Transverse colon (tissue), 4 donors: ENCODE measurements around the gene NEDD1. TPM values are rescaled to one million over a fixed set of nuclear protein-coding genes. Genes with fewer than 3 reads are reported as not detected.

Experiments used
- DNase-seq: peaks from one replicate; pipeline ENCODE4 v3.0.0-alpha.2; 2019
- H3K27ac ChIP-seq, 4 donors: fragments of 200-600 bp; sonication (generic); 2 replicates each; pipeline ENCODE4 v1.5.1; 2016 to 2018; ENCODE audit warnings: inconsistent platforms in 4 of 4
- H3K27me3 ChIP-seq: fragments of 200-600 bp; sonication (generic); 2 replicates; pipeline ENCODE4 v1.5.1; 2017; ENCODE audit warnings: inconsistent platforms
- H3K36me3 ChIP-seq, 4 donors: fragments of 200-600 bp; sonication (generic); 2 replicates each; pipeline ENCODE4 v1.5.1; 2017 to 2019; ENCODE audit warnings: inconsistent platforms in 4 of 4
- H3K4me1 ChIP-seq, 4 donors: fragments of 200-600 bp; sonication (generic); 2 replicates each; pipeline ENCODE4 v1.5.1; 2017 to 2020; ENCODE audit warnings: inconsistent platforms in 4 of 4
- H3K4me3 ChIP-seq, 4 donors: fragments of 200-600 bp; sonication (generic); 1 replicate in 1 of 4; 2 replicates in 3 of 4; pipeline versions ENCODE4 v1.5.1 to v1.6.1; 2017 to 2019; ENCODE audit warnings: inconsistent platforms in 4 of 4
- H3K9me3 ChIP-seq, 2 donors: fragments of 200-600 bp; sonication (generic); 2 replicates each; pipeline ENCODE4 v1.5.1; 2017 to 2019; ENCODE audit warnings: inconsistent platforms in 2 of 2
- CTCF ChIP-seq, 5 experiments: fragments of 200-600 bp in 3 of 5; fragments of 450-650 bp in 2 of 5; sonication (generic) in 3 of 5; IDR thresholded peaks; 1 replicate in 2 of 5; 2 replicates in 3 of 5; pipeline ENCODE4 v1.5.1; 2016 to 2017; ENCODE audit warnings: antibody characterized with exemption in 5 of 5, inconsistent platforms in 3 of 5, mild to moderate bottlenecking in 2 of 5, moderate library complexity in 1 of 5
- EP300 ChIP-seq: sonication (generic); formaldehyde crosslinking; IDR thresholded peaks from one replicate; pipeline ENCODE4 v1.6.1; 2017; ENCODE audit warnings: antibody characterized with exemption, low read depth
- POLR2A ChIP-seq: fragments of 450-650 bp; IDR thresholded peaks from one replicate; pipeline ENCODE4 v1.6.1; 2016; ENCODE audit warnings: antibody characterized with exemption, mild to moderate bottlenecking, moderate library complexity
- POLR2AphosphoS5 ChIP-seq, 3 donors: sonication (generic); formaldehyde crosslinking; IDR thresholded peaks; one replicate each; pipeline ENCODE4 v1.6.1; 2016; ENCODE audit warnings: antibody characterized with exemption in 3 of 3
- WGBS, 2 donors: methylation state at CpG; one replicate each; pipeline ENCODE4 v1.1.5; 2018; ENCODE audit warnings: low coverage in 1 of 2; 5-methylcytosine and 5-hydroxymethylcytosine counted together
- in situ Hi-C, 4 donors: fragments of 200-750 bp; cut with MboI; loops; one replicate each; pipeline versions ENCODE4 v1.15.0 to v1.15.1; 2017; ENCODE audit warnings: low sequenced_read_pairs in 3 of 4, low pct_ligation_motif_present in 1 of 4, low pct_unique_long_range_greater_than_20kb in 1 of 4
- intact Hi-C: fragments of 100-400 bp; cut with DNase I; formaldehyde crosslinking; loops from one replicate; pipeline ENCODE4 v1.15.1; 2023; ENCODE audit warnings: low total_unique reads
- total RNA-seq, 4 donors: library from RNA; depleted of rRNA; stranded (reverse); fragments of >200 nt; gene quantifications; one replicate each; pipeline ENCODE4 v1.1.0, GENCODE V29; 2016

NEDD1 gene
- total RNA-seq, 4 donors from 2014 or later, result 5.6 to 16.7 (median 8.5) TPM

- intact Hi-C loops, result no loop called here
Measured at GRCh38 chr12:96979532-96979931, 72.5 kb downstream of the NEDD1 start.

GRCh38 chr12:96980991-96981414 lies 73.9 kb downstream of the NEDD1 start:
- Histone ChIP-seq H3K27me3 (peaks cover 18% of the 10 kb centered on the region), H3K36me3 (no peaks in the 10 kb centered on the region), H3K9me3 (no peaks in the 10 kb centered on the region), H3K27ac (no peak overlapping the region), H3K4me1 (peaks cover 0 to 6% (median 5%) of the 10 kb centered on the region in 4 donors), H3K4me3 (no peak overlapping the region)
- 31 to 35% methylated on average over 6 of the region's 6 CpGs for WGBS, 2 donors
- in situ Hi-C loops (loop anchor here (25.0 kb wide), 3 partner anchors 331 to 1406 kb away; no protein-coding TSS in a partner anchor), intact Hi-C loops (loop anchor here (10.0 kb wide), 1 partner anchor 406 kb away; no protein-coding TSS in a partner anchor)
- DNase-seq, result no peak
- no peak for TF ChIP-seq EP300
- TF ChIP-seq POLR2A, result no peak
- no peak for TF ChIP-seq POLR2AphosphoS5 (IDR thresholded peaks at IDR 0.05)
- TF ChIP-seq CTCF (IDR thresholded peaks at IDR 0.05), result no peak

More at GRCh38 chr12:96979532-96979931, 72.5 kb downstream of the NEDD1 start:
- Histone ChIP-seq H3K36me3 (no peaks in the 10 kb centered on the region), H3K4me3 (no peak overlapping the region), H3K27ac (no peak overlapping the region), H3K4me1 (no peaks in the 10 kb centered on the region), H3K9me3 (no peaks in the 10 kb centered on the region), H3K27me3 (peaks cover 5% of the 10 kb centered on the region)
- in situ Hi-C loops, result loop anchor here (25.0 kb wide), 3 partner anchors 333 to 1408 kb away; no protein-coding TSS in a partner anchor
- no peak for TF ChIP-seq POLR2A
- whole genome bisulfite sequencing, 2 donors, result 79 to 89% methylated on average over 3 of the region's 3 CpGs
- no peak for DNase-seq

DNA sequence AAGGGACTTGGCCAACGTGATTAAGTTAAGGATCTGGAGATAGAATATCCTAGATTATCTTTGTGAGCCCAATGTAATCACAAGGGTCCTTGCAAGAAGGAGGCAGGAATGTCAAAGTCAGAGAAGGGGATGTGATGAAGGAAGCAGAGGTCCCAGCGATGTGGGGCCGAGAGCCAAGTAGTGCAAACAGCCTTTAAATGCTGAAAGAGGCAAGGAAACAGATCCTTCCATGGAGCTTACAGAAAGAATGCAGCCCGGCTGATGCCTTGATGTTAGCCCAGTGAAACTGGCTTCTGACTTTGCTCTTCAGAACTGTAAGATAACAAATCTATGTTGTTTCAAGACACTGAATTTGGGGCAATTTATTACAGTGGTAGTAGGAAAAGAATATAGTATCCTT lies 74.9 kb downstream of the NEDD1 start:
- Histone ChIP-seq H3K9me3 (no peaks in the 10 kb centered on the region), H3K36me3 (no peaks in the 10 kb centered on the region), H3K4me1 (peaks cover 0 to 9% (median 7%) of the 10 kb centered on the region in 4 donors), H3K4me3 (no peak overlapping the region), H3K27me3 (peaks cover 25% of the 10 kb centered on the region), H3K27ac (no peak overlapping the region)
- intact Hi-C loops (loop anchor here (10.0 kb wide), 1 partner anchor 407 kb away; no protein-coding TSS in a partner anchor), in situ Hi-C loops (loop anchor here (25.0 kb wide), 3 partner anchors 330 to 1405 kb away; no protein-coding TSS in a partner anchor)
- WGBS, 2 donors, result 67 to 82% methylated on average over 3 to 4 of the region's 4 CpGs
- TF ChIP-seq POLR2AphosphoS5 (IDR thresholded peaks at IDR 0.05) (no peak), EP300 (no peak), POLR2A (no peak), CTCF (IDR thresholded peaks at IDR 0.05) (no peak)
- DNase-seq, result no peak

GRCh38 chr12:96982671-96983070 lies 75.6 kb downstream of the NEDD1 start:
- H3K27me3 ChIP-seq, result peaks cover 25% of the 10 kb centered on the region
- DNase-seq, result no peak
- H3K36me3 ChIP-seq, result no peaks in the 10 kb centered on the region
- peaks cover 0 to 9% (median 7%) of the 10 kb centered on the region in 4 donors for H3K4me1 ChIP-seq
- no peak for TF ChIP-seq EP300
- no peak for TF ChIP-seq POLR2AphosphoS5 (IDR thresholded peaks at IDR 0.05)
- TF ChIP-seq CTCF (IDR thresholded peaks at IDR 0.05), result no peak
- no peak for TF ChIP-seq POLR2A
- WGBS, 2 donors, result 81% methylated on average over 4 of the region's 4 CpGs; no CpG with 5 or more reads in 1 of the 2 donors
- in situ Hi-C loops (loop anchor here (25.0 kb wide), 3 partner anchors 330 to 1405 kb away; no protein-coding TSS in a partner anchor), intact Hi-C loops (loop anchor here (10.0 kb wide), 1 partner anchor 408 kb away; no protein-coding TSS in a partner anchor)
- no peak overlapping the region for H3K4me3 ChIP-seq
- no peak overlapping the region for H3K27ac ChIP-seq
- no peaks in the 10 kb centered on the region for H3K9me3 ChIP-seq
